GM18870 (cell line): ENCODE measurements around the gene RSU1.

Experiments used
- ATAC-seq: cut with Tn5 transposase; IDR thresholded peaks from one replicate; pipeline ENCODE4 v1.9.1; 2021; ENCODE audit warnings: moderate library complexity; ENCODE audit not compliant: unreplicated experiment

The RSU1 gene

DNA sequence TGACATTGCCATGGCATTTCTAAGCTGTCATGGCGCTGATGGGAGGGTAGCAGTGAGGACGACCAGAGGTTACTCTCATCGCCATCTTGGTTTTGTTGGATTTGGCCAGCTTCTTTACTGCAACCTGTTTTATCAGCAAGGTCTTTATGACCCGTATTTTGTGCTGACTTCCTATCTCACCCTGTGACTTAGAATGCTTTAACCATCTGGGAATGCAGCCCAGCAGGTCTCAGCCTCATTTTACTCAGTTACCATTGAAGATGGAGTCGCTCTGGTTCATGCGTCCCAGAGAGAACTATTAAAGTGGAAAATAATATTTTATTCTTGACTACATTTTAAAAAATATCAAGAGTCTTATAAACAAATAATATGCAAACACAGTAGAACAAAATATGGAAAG is 131.7 kb downstream of the RSU1 start:
- no peak for ATAC-seq

DNA sequence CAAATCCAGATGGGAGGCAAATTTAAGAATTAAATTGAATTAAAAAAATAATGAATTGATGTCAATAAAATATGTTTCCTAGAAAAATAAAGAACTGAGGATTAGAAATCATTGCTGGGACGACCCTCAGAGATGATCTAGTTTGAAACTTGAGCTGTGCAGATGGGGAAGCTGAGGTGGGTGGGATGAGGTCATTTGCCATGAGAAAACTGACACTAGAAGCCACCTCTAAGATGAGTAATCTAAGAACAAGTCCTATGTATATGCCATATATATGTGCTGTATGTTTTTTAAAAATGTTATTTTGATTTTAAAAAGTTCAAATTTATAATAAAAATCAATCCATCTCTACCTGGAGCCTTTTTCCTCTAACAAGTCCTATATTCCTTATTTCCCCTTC is 135.7 kb downstream of the RSU1 start:
- ATAC-seq: no peak

DNA sequence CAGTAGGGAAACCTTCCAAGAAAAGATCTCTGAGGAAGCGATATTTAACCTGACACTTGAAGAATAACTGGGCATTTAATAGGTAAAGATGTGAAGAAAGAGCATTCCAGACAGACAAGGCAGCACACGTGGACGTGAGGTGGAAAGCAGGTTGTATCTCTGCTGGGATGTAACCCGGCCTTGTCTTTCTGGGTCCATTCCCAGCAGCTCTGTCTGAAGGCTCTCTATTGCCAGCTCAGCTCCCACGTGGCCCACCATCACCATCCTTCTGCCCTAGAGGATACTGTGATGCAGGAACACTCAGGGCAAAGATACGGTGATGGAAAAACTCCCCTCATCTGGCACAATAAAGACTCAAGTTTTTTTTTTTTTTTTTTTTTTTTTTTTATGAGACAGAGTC is 137.7 kb downstream of the RSU1 start:
- no peak for ATAC-seq

DNA sequence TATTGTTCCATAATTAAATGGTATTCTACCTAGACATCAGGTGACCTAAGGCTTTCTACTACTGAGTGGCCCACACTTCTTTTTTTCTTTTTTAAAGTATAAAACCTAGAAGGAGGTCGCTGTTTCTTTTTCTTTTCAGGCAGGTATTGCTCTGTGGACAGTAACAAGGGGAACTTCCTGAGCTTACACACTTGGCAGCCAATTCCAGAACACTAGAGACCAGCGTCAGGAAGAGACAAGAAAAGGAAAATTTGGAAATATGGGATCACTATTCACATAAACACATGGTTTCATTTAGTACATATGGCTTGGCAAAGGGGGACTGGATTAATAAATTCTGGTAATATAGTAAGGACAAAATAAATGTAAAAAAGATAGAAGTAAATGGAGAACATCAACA is 141.9 kb downstream of the RSU1 start:
- no peak for ATAC-seq

DNA sequence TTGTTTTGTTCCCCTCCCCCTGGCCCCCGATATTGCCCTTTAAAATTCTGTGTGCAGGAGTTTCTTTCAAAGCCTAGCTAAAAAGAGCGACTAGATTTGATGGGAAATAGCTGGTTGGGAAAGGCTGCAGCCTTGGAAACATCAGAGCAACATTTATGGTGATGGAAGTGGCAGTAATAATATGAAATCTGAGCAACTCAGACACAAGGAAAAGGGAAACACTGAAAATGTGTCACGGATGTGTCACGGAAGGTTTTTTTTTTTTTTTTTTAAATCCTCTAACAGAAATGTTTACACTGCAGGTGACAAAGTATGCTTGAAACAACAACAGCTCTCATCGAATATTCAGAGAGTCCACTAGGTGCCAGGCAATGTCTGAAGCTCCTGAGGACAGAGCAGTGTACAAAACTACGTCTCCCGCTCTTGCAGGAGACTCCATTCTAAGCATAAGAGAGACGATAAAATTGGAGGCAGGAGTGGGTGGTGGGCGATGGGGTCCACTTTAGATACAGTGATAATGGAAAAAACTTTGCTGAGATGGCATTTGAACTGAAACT is 143.0 kb downstream of the RSU1 start:
- no peak for ATAC-seq

DNA sequence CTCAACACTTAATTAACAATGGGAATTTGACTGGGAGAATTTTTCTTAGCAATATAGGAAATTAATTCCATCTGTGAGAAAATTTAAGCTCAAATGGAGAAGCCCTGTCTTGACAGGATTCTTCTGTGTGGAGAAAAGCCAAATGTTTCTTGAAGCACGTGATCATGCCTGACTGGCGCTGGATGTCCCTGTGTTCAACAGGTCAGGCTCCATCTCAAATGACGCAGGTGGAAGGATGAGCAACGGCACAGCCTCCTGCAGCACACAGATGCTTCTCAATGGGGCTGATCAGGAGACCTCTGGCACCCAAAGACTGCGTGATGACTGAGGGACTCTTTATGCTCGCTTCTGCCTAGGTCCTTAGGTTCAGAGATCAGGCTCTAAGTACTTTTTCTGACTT is 143.8 kb downstream of the RSU1 start:
- no peak for ATAC-seq

DNA sequence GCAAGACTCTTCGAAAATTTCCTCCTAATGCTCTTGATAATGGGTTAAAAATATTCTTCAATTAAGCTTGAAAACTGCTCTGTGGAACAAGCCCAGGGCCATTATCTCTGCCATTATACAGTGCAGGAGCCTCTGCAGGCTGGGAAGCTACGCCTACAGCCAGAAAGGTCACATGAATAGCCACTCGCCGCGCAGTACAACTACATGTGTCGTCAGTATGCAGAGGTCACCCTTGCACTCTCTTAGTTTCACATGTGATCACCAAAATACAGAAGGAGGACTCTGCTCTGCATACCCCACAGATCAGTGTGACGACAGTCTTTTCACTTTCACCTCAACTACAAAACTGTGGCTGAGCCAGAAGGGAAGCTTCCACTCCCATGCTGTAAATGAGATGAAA is 153.8 kb downstream of the RSU1 start:
- no peak for ATAC-seq

DNA sequence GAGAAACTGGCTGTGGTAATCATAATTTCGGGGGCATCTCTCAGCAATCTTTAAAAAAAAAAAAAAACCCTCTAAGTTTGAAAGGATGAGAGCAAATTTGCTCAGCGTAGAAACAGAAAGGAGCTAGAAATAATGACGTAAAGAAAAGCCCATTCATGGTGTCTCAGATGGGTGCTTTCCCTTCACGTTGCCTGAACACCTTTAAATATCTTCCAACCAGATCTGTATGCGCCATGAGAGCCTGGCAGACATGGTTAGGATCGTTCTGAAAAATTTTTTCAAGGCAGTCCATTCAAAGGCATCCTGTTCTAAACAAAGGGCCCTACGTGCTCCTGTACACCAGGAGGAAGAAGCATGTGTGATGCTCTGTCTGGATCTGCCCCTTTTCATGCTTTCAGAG is 154.3 kb downstream of the RSU1 start:
- ATAC-seq: no peak

DNA sequence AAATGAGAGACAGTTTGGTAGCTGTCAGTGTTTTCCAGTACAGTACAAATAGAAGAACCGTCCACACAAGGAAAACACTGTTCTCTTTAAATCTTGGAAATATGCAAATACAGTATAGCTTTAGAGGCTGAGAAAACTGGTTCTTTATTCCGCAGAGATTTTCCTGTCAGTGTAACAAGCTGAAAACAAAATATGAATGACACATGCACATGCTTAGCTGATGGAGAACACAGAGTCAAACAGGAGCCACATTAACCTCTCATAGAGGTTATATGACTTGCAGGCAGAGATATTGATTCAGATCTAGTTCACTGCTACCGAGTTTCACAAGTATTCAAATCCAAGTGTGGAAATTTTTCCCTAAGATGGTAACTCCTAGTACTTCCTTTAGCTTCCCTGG is 160.3 kb downstream of the RSU1 start:
- no peak for ATAC-seq

DNA sequence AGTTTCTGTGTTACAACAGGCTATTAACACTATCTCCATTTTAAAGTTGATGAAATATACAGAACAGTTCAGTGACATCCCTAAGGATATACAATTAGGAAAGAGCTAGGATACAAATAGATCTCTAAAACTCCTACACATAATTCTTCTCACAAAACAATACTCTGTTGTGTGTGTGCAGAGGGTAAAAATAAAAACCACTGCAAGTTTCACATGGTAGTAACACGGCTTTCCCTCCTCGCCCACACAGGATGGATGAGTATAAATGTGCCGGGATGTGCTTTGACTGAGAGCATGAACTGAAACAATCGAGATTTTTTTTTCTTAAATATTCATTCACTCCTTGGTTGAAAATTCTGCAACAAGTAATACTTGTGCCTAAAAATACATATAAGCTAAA is 164.0 kb downstream of the RSU1 start:
- peak; percentile 63 for ATAC-seq

DNA sequence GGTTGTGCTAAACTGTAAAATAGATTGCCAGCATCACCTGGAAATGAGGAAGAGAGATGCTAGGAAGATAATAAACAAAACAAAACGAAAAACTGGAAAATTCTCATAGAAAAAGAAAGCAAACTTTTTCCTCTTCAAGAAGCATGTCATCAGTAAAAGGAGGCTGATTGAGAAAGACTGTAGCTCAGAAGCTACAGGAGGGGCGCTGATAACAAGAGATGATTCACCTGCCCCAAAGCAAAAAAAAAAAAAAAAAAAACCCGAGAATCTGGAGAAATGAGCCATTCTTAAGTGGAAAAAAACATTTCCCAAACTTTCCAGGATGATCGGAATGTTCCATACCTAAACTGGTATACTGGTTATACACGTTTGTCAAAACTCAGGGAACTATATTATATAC is 165.1 kb downstream of the RSU1 start:
- no peak for ATAC-seq

DNA sequence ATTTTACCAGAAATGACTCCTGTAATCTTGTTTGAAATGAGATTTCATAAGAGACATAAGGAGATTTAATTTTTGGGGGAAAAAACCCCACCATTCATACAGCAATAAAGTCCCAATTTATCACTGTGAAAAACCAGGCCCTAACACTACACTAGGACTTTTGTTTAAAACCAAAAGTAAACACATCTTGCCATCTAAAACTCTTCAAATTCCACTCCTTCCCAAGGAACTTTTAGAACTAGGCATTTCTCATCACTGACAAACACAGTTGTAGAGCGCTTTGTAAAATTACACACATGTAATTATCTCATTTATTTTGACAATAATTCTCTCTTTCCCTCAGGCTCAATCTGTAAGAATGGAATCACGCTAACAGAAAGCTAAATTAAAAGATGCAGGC is 167.5 kb downstream of the RSU1 start:
- no peak for ATAC-seq

DNA sequence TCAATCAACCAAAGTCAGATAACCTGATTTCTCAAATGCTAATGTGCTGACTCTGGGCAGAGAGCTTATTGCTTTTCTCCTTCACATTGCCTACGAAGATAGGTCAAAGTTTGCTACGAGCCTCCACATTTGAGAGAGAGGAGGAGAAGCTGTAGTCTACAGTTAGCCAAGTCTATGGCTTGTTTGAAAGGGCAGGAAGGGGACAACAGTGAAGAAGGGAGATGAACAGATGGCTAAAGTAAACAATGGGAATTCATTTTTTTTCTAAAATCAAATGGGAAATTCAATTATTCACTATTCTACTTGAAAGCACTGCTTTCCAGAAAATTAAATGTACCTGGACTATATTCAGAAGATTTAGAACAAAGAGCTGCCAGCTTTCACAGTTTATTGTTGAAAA is 168.9 kb downstream of the RSU1 start:
- ATAC-seq: no peak

DNA sequence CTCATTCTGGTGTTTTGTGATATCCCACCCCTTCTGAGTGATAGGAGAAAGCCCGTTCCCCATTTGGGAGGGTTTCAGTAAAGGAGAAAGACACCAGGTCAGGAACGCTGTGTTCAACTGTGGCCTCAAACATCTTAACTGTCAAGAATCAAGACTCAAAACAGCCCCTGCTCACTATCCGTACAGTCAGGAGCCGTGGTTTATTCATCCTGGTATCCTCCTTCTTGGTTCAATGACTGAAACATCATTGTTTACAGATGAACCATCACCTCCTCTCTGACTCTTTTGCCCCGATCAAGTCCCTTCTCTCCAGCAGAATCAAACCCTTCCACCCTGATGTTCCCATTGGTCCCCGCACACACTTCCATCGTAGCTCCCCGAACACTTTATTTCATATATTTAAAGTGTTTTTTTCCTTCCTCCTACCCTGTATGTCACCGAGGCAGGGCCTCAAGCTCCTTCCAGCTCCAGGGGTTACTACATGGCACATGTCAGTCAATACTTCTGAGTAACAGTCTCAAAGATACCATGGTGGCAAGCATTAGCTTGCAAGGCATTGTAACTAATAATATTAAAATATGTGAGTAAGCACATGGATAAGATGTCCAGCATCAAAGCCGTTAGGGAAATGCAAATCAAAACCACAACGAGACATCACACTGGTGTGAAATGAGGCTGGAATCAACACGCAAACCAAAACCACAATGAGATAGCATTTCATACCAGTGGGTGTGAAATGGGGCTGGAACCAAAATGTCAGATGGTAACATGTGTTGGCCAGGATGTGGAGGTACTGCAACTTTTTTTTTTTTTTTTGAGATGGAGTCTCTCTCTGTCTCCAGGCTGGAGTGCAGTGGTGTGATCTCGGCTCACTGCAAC is 170.8 kb downstream of the RSU1 start:
- peak; percentile 63 for ATAC-seq

DNA sequence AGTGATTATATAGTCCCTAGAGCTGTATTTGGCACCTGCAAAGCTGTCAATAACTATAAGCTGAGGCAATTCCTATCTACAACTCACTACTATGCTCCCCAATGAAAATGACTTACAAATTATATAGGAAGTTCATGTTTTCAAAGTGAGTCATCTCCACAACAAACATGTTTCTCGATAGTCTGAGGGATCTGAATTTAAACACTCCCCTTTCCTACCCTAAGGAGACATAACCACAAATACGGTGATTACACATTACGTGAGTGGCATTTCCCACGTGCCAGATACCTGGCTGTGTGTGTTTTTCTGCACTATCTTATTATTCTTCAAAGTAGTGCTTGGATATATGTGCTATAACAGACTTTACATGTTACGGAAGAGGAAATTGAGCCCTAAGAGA is 173.1 kb downstream of the RSU1 start:
- ATAC-seq: no peak

DNA sequence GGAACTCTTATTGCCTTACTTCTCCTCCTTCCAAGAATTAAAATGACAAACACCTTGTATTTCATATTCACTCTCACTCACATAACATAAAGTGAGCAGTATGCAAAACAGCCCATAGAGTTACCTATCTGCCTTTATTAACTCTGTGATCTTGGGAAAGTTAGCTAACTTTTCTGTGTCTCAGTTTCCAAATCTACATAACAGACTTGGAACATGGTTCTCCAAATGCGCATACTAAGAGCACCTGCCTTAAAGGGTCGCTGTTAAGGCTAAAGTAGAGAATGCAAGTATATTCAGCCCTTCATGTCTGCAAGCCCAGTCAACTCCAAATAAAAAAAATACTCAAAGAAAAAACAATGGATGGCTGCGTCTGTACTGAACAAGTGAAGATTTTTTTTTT is 173.7 kb downstream of the RSU1 start:
- no peak for ATAC-seq

DNA sequence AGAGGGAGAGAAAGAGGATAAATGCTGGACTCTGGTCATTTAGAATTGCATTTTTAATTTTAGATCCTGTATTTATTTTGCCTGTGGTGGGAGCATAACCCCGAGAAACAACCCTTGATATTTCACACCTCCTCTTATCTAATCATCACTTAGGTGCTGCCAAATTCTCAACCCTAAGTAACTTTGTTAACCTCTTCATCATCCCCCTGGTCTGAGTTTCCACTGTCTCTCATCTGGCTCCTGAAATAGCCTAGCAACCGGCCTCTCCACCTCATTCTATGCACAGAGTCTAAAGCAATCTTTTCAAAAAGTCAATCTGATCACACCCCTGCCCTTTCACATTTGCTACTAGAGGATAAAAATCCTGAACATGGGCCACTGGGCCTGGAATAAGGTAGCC is 177.1 kb downstream of the RSU1 start:
- no peak for ATAC-seq

DNA sequence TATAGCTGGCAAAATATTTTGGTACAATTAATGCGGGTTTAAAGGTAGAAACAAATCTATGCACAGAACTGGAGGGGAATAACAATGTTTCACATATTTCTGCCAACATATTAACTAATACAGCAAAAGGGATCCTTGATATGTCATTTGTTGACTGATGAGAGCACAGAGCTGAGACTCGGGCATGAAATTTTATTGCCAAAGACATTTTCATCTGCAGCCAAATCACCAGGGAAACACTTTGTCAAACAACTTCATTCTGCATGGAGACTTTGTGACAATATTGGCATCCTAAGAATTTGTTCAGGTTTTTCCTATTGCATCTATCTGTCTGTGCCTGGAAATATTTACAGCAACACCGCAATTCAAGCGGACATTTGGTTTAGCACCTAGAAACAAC is 177.8 kb downstream of the RSU1 start:
- no peak for ATAC-seq

DNA sequence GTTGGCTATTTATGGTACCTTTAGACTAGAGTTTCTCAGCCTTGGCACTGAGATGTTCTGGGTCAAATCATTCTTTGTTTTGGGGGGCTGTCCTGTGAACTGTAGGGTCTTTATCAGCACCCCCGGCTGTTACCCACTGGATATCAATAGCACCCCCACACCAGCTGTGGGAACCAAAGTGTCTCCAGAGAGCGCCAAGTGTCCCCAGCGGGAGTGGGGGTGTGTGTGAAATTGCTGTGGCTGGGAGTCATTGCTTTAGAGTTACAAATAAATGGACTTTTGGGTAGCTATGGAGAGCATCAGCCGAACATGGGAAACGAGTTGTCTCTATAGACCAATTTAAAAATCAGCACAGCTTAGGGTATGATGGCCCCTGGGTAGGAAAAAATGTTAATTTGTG is 184.2 kb downstream of the RSU1 start:
- no peak for ATAC-seq

DNA sequence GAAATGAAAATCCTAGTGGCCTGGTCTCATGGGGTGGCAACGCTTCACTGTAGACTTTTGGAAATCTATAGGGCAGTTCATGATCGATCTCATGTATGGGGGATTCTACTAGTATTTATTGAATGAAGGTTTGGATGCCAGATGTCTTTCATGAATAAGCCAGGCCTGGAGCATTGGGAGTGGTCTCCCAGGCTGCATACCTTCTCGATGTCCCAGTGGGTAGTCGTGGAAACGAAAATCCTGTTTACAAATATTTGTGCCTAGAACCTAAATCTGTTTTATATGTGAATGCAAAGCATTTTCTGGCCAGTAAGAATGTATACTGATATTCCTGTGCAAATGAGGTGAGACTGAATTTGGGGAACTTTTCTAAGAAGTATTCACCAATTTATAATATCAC is 190.5 kb downstream of the RSU1 start:
- ATAC-seq: no peak

DNA sequence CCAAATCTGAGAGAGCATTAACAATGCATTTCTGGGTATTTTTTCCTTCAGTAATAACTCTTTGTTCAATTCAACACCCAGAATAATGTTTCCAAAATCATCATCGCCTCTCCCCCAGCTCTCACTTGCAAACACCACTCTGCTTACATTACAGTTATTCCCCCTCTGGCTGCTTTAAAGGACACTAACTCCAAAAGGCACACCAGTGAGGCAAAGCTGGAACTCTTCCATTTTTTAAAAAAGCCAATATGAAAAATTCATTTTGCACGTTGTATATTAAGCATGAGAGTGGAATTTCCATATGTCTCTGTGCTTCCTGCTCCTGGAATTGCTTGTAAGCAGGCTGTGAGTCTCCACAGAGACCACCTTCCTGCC is 204.3 kb downstream of the RSU1 start:
- ATAC-seq: no peak

DNA sequence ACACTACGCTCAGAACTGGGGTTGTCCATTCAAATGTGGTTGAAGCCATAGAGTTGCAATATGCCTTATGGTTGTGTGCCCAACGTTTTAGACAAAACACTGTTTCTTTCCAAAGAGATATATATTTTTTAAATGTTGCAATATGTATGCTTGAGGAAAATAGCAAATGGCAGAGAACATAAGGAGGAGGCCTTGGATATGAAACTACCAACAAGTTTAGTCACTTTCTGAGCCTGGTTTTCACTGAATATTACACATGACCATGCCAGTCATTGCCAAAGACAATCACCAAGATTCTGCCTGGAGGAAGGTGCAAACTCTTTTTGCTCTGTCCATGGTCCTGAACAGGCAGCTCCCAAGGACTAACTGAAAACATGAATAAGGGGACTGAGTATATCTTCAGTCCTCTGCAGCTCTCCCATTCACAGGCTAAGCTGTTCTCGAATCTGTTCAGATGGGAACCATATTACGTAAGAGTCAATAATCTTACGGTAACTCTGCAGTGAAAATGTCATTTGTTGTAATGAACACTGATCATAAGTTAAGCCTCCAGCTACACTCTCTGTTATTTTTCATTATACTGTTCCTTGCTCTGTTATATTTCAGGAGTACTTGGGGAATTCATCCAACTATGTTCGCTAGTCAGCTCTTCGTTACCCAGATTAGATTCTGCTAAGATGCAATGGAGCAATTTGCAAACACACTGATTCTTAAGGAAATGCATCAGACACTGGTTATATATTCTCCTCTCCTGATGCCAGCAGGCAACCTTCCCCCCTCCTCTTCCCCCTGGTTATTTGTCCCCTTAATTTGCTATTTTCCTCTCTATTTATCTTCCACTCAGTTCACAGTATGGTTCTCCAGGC is 204.9 kb downstream of the RSU1 start:
- ATAC-seq: no peak
